HG02798 (cell line): ENCODE data around the gene UPF3A.
"Not testable (repeated sequence)": the region's sequence is repeated elsewhere in the genome, so short reads cannot be mapped to it uniquely, and the experiment has no call there.

Source experiments
- ATAC-seq: cut with Tn5 transposase; IDR thresholded peaks from one replicate; pipeline ENCODE4 v1.9.1; 2021; ENCODE audit warnings: mild to moderate bottlenecking; ENCODE audit not compliant: unreplicated experiment, poor library complexity

Gene UPF3A

DNA sequence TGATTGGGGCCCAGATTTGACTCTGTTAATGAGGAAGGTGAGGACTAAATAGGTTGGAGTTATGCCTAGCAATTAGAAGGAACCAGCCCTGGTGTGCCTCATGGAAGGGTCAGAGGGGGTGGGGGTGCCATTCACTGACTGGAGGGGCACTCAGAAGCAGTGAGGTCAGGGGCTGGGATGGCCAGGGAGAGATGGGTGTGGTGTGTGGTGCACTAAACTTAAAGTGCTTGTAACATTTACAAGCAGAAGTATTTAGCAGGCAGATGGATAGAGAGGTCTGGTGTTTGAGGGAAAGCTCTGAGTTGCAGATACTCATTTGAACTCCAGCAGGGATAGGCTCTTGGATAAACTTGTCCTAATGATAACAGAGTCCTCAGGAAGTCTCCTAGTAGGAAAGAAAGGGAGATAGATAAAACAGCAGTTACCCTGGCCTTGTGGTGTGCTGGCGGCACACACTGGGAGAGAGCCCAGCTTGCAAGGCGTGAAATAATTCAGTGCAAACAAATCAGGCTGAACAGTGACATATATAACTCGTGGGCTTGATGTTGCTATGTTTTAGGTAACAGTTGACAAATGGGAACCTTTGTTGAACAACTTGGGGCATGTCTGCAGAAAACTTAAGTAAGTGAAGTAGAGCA, 20.0 kb upstream of the UPF3A start:
- ATAC-seq = no peak

DNA sequence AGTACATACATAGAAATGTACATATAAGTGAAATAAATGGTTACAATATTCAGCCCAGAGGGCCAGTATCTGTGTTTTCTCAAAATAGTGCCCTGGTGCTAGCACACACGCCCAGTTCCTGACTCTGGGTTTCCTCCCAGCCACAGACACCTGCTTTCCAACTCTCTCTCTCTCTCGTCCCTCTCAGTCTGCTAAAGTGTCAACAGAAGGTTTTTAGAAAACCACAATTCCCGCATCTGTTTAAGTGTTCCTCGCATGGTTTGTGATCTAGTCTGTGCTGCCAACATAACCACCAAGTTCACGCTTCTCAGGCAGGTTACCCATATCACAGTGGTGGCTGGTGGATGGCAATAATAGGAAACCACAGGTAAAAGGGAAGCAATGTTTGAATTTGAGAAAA, 17.8 kb upstream of the UPF3A start:
- peak; percentile 60 for ATAC-seq

DNA sequence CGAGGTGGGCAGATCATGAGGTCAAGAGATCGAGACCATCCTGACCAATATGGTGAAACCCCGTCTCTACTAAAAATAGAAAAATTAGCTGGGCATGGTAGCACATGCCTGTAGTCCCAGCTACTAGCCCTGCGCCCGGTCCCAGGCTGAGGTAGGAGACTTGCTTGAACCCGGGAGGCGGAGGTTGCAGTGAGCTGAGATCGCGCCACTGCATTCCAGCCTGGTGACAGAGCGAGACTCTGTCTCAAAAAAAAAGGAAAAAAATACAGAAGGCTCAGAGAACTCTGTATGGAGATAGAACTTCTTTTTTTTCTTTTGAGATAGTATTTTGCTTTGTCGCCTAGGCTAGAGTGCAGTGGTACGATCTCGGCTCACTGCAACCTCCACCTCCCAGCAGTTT, 17.1 kb upstream of the UPF3A start:
- ATAC-seq = not testable (repeated sequence)

DNA sequence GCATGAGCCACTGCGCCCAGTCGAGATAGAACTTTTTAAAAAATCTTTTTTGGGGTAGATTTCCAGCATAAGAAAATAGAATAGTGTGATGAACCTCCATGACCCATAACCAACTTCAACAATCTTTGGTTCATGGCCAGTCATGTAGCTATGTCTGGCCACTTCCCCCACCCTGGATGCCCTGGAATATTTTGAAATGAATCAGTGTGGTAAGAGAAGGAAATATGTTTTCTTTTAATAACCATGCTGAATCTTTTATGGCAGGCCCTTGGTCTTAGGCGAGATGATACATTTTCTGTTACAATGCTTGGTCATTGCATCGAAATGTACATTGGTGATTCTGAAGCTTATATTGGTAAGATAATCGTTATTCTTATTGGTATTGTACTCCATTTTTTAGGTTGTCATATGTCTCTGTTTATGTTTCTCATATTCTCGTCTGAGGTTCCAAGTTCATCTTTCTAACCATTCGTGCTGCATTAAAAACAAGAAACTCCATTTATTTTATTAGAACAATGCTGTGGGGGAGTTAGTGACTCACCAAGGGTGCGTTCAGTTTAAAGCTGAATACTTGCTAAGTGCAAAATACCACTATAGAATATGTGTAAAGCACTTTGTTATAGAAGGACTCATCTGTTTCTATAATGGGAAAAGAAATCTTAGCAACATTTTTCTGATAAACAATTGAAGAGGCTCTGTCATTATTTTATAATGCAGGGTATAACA, 16.4 kb upstream of the UPF3A start:
- no peak for ATAC-seq

DNA sequence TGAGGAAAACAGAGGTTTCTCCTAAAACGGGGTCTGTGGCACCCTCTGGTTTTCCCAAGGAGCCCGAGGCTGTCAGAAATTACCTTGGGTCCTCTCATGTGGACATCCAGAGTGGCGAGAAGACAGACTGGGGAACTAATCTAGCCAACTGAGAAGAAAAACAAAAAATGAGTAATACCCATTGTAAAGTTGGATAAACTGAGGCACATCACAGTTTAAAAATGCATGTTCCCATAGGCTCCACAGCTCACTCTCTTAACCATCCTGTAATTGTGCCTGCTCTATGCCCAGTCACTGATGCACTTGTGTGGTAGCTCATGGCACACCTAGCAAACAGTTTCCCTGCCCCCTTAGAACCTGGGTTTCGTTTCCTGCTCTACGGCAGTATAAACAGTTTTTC, 15.2 kb upstream of the UPF3A start:
- ATAC-seq = no peak

DNA sequence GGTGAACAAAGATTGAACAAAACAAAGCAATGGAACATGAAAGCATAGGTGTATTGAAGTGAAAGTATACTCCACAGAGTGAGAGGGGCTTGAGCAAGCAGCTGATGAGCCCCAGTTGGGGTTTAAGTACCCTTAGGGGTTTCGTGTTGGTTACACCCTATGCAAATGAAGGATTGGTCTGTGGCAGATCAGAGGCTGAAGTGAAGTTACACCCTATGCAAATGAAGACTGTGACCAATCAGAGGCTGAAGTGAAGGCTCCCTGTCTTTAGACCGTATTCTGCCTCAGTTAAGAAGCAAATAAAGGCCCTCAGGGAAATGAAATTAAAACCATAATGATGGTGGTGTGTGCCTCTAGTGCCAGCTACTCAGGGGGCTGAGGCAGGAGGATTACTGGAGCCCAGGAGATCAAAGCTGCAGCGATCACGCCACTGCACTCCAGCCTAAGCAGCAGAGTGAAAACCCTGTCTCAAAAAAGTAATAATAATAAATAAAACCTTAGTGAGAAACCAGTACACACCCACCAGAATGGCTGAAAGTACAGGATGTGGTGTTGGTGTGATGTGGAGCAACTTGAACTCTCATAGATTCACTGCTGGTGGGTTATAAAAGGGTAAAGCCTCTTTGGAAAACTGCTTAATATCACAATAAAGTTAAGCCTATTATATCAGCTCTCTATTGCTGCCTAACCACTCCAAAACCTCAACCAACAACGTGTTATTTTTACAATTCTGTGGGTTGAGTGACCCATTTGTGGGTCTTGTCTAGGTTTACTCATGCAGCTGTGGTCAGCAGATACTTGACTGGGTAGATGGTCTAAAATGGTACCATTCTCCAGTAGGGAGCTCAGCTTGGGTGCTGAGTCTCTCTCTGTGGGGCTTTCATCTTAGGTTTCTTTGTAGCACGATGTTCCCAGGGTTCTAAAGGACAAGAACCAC, 12.8 kb upstream of the UPF3A start:
- ATAC-seq = no peak

DNA sequence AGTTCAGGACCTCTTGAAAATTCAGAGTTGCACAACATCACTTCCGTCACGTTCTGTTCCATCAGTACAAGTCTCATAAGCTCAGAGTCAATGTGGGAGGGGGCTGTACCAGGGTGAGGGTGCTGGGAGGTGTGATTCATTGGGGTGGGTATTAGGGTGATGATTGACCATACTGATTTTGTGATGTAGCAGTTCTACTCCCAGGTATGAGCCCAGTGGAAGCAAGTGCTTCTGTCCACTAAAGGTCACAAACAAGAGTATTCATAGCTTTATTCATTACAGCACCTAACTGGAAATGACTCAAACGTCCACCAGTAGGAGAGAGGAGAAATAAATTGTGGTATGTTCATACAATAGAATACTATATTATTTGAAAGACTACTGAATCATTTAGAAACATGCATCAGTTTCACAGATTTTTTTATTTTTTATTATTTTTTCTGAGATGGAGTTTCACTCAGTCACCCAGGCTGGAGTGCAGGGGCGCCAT, 12.1 kb upstream of the UPF3A start:
- no peak for ATAC-seq

DNA sequence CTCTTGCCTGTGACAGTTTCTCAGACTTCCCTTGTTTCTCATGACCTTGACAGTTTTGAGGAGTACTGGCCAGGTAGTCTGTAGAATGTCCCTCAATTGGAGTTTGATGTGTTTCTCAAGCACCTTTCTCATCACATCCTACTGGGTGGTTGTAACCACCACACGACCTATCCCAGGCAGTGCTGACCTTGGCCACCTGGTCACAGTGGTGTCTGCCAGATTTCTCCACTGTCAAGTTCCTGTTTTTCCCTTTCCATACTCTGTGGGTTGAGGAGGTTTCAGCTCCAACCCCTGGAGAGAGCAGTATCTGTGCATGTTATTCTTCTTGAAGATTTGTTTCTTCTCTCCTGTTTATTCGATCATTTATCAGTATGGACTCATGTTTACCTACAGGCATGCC, 8.4 kb upstream of the UPF3A start:
- no peak for ATAC-seq

DNA sequence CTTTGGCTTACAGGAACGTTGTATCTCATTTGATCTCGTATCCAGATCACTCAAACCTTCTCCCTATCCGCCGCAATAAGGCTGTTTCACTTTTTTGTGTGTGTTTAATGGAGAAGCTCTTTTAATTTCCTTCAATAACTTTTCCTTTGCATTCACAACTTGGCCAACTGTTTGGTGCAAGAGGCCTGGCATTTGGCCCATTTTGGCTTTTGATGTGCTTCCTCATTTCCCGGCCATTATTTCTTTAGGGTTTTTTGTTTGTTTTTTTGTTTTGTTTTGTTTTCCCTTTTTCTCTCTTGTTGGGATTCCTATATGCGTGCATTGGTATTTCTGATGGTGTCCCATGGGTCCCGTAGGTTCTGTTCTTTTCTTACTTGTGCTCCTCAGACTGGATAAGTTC, 6.1 kb upstream of the UPF3A start:
- ATAC-seq = no peak

DNA sequence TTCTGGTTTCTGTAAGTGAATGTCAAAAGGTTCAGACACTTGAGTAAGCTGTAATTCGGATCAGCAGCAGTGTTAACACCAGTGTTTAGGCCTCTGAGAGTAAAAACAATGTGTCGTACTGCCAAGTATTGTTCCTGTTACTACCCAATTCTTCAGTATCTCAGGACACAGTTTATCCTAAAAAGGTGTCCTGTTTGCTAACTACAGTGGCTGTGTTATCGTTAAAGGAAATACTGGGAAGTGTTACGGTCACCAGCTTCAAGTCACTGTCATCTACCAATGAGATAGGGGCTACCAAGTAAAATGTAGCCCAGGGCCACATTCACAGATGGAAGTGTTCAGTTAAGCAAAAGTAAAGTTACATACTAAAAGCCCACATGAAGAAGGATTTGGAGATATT, 2.3 kb upstream of the UPF3A start:
- ATAC-seq = no peak

DNA sequence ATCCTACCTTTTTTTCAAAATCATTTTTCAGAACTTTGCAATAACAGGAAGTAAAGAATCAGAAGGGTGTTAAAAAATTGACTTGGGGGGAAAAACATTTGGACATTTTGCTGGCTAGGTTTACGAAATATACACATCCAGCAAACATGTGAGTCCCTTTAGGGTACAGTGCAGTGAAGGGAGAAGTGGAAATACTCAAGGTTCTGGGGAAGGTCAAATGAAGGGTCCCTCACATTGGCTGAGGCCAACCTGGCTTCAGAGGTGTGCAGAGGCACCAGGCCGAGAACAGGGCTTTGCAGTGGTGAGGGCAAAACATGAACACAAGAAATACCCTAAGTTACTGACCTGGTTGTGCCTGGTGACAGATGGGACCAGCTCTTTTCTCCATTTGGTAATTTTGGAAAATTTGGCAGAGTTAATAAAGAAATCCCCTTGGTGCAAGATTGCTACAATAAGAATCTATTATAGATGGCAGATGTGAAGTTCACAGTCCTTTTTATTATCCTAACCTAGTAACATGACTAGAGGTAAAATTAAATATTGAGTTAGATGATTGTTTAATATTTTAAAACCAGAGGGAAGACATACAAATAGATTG, 1.5 kb upstream of the UPF3A start:
- no peak for ATAC-seq

DNA sequence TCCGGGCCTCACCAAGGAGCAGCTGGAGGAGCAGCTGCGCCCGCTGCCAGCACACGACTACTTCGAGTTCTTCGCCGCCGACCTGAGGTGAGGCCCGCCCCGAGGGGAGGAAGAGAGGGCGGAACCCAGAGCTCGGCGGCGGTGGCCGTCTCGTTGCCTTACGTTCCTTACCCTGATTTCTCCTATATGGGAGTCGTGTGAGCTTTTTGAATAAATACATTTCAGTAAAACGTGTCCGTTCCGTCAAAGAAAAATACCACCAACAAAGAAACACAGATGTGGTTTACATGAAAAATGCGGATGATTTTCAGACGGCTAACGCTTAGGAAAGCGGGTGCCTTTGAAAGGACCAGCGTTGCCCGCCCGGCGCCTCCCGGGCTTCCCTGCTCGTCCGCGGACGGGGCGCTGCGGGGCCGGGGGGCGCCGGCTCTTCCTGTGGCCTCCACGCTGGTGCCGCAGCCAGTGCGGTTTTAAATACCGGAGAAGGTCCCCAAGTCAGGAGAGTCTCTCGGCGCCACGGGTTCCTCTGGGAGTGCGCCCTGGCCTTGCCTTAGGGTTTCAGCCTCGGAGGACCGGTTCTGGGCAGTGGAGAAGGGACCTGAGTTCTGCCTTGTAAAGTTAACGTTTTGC, 755 bp downstream of the UPF3A start:
- peak; percentile 58 for ATAC-seq

DNA sequence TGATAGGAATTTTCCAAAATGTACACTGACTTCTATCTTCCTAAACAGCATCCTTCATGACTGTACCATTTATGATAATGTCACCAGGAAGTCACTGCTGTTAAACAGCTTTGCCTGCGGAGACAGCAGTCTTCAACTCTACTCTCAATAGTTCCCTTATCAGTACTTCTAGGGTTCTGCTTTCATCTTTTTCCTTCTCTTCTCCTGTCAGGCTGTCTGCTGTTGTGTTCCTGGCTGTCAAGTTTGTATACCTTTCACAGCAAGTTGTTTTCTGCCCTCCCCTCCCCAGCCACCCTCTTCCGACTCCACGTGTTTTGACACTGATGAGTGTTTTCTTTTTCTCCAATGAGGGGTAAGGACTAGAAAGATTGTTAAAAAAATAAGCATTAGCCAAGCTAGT, 2.2 kb downstream of the UPF3A start:
- ATAC-seq = no peak

DNA sequence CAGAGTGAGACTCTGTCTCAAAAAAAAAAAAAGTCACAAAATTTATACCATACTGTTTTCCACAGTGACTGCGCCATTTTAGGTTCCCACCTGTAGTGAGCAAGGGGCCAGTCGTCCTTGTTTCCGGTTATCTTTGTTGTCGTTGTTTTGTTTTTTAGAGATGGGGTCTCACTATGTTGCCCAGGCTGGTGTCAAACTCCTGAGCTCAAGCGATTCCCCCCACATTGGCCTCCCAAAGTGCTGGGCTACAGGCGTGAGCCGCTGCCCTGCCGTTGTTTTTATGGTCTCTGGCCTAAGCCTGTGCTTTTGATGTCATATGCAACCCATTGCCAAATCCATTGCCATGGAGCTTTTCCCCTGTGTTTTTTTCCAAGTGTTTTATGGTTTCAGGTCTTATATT, 3.3 kb downstream of the UPF3A start:
- ATAC-seq = no peak

DNA sequence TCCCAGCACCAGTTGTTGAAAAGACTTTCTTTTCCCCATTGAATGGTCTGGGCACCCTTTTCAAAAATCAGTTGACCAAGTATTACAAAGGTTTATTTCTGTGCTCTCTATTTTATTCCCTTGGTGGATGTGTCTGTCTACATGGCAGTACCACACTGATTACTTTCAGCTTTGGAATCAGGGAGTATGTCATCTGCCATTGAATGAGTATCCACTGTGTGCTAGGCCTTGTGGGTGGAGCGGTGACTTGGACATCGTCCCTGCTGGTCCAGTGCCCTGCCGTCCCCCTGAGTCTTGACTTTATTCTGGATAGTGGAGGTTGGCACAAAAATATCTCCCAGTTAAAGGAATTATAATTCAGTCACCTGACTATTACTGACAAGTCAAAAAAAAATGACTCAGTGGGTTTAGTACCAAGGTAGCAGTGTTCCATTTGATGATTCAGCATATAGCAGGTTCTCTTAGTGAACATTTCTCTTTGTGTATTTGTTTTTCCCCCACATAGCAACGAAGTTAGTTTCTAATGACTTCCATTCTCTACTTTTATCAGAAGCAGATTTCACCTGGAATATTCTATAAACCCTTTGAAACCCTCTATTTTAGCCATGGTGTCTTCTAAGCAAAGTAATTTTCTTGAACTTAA, 3.9 kb downstream of the UPF3A start:
- ATAC-seq = no peak

DNA sequence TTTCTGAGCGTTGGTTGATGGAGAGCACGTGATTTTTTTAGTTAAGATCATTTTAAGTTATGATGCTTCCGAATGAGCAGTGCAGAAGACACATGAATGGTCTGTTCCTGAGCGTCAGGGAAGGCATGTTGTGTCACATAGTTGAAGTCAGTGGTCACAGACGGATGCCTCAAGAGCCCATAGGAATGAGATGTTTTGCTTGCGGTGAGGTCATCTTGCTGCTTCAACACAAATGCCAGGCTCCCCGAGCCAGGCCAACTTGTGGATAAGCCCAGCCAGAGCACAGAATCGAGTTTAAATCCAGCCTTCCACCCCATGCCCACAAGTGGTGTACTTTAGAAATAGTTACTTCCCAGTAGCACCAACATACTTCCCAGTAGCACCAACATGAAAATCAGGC, 5.4 kb downstream of the UPF3A start:
- ATAC-seq = no peak

DNA sequence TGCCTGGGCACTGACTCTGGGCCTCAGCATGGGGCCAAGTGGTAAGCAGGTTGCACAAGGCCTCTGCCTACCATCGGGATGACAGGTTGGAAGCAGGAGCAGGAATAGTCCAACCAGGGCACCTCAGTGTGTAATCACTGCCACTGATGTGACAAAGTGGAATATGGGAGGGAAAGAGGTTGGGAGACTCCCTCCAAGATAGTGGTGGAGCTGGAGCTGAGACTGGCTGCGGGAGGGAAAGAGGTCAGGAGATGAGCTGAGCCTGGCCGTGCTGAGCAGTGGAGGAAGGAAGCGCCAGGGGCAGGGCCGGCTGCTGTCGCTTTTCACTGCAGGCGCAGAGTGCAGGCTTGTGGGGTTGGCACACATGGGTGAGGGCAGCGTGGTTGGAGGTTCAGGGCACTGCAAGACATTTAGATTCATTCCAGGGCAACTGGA, 6.8 kb downstream of the UPF3A start:
- ATAC-seq = no peak

DNA sequence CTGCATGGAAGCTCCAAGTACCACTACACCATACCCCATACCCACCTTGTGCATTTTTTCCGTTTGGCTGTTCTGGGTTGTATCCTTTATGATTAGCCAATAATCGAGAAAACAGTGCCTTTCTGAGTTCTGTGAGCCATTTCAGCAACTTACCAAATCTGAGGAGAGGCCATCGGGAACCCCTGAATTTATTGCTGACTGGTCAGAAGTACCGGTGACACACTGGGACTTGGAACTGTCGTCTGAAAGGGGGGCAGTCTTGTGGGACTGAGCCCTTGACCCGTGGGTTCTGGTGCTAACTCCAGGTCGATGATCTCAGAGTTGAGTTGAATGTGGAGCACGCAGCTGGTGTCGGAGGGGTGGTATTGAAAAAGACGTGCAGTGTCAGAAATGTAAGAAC, 15.0 kb downstream of the UPF3A start:
- ATAC-seq = no peak

DNA sequence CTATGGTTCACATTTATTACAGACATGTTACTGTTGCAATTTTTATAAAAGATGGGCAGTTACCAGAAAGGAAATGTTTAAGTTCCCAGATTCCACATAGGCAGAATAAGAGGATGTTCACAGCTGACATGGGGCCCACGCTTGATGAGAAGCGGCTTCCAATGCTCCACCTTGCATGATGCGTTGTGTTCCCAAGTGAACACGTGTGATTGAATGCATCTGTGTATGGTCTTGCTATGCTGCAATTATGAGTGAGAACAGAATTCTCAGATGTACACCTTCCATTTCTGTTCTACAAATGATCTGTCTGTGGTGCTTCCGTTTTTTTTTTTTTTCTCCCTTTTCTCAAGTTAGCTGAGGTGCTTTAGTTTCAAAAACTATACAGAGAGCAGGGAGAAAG, 15.5 kb downstream of the UPF3A start:
- no peak for ATAC-seq

DNA sequence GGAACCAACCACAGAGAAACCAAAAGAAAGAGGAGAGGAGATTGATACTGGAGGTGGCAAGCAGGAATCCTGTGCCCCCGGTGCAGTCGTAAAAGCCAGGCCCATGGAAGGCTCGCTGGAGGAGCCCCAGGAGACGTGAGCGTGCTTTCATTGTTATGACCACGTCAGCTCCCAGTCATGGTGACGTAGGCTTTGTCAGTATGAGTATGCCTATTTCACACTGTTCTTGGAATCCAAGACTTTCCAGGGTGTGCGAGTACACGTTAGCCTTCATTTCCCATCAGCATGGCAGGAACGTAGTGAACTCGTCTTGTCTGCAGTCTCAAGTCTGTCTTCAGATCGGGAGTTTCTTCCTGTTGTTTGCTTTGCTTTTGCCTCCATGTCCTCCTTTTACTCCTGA, 17.5 kb downstream of the UPF3A start:
- ATAC-seq = no peak
